ENCODE measurements around the gene TRIP4.

DNA sequence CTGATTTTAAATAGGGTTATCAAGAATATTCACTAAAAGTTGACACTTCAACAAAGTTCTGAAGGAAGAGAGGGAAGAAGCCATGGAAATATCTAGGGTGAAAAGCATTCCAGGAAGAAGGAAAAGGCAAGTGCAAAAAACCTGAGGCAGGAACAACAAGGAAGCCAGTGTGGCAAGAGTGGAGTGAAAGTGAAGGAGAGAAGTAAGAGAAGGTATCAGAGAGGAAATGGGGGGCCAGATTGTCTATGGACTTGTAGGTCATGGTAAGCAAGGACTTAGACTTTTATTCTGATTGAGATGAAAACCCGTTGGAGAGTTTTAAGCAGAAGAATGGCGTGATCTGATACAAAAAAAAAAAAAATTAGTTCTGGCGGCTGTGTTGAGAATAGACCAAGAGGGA, 54.2 kb downstream of the TRIP4 start:
- no peak for TF ChIP-seq POLR2A (IDR thresholded peaks at IDR 0.05)
- TF ChIP-seq, protein P1, sequence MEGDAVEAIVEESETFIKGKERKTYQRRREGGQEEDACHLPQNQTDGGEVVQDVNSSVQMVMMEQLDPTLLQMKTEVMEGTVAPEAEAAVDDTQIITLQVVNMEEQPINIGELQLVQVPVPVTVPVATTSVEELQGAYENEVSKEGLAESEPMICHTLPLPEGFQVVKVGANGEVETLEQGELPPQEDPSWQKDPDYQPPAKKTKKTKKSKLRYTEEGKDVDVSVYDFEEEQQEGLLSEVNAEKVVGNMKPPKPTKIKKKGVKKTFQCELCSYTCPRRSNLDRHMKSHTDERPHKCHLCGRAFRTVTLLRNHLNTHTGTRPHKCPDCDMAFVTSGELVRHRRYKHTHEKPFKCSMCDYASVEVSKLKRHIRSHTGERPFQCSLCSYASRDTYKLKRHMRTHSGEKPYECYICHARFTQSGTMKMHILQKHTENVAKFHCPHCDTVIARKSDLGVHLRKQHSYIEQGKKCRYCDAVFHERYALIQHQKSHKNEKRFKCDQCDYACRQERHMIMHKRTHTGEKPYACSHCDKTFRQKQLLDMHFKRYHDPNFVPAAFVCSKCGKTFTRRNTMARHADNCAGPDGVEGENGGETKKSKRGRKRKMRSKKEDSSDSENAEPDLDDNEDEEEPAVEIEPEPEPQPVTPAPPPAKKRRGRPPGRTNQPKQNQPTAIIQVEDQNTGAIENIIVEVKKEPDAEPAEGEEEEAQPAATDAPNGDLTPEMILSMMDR (IDR thresholded peaks at IDR 0.05): no peak

All from tibial nerve (tissue), 3 donors.